GM21737 (cell line): ENCODE measurements around the gene WDR91.
A peak's percentile ranks its signal among the peaks of the same experiment; 100 is the strongest.

Experiments
- ATAC-seq: cut with Tn5 transposase; IDR thresholded peaks from one replicate; pipeline ENCODE4 v1.9.1; 2021; ENCODE audit warnings: mild to moderate bottlenecking, moderate library complexity; ENCODE audit not compliant: unreplicated experiment

The WDR91 gene

DNA sequence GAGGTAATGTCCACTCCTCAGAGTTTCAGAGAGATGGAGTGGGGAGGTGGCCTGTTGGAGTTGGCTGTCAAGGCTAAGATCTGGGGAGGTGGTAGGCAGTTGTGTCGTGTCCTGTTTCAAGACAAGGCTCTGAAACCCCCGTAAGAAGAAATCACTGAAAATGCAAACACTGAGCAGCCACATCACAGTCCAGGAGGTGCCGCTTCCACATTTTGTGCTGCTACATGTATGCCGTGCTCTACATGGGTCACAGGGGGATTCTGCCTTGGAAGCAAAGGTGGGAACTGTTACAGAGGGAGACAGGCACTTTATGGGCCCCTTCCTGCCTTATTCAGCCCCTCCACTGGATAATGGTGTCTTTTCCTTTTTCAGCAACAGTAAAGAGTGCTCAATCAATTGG, 11.9 kb downstream of the WDR91 start:
- no peak for ATAC-seq

GRCh38 chr7:135197906-135198655, 13.2 kb downstream of the WDR91 start:
- ATAC-seq = no peak

DNA sequence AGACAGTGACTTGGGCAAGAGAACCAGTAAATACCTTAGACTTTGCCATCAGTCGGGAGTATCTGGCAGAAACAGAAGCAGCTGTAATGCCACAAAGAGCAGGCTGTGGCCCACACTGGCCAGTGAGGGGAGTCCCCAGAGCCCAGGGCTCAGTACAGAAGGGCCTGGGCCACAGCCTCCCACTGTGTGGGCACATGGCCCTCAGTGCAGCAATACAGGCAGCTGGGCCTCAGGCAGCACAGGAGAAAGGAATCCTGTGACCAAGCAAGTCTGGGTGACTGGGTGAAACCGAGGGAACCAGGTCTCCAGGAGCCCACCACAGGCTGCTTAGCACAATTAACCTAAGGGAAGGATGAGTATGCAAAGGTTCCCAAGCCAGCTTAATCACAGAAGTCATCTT, 14.0 kb downstream of the WDR91 start:
- no peak for ATAC-seq

DNA sequence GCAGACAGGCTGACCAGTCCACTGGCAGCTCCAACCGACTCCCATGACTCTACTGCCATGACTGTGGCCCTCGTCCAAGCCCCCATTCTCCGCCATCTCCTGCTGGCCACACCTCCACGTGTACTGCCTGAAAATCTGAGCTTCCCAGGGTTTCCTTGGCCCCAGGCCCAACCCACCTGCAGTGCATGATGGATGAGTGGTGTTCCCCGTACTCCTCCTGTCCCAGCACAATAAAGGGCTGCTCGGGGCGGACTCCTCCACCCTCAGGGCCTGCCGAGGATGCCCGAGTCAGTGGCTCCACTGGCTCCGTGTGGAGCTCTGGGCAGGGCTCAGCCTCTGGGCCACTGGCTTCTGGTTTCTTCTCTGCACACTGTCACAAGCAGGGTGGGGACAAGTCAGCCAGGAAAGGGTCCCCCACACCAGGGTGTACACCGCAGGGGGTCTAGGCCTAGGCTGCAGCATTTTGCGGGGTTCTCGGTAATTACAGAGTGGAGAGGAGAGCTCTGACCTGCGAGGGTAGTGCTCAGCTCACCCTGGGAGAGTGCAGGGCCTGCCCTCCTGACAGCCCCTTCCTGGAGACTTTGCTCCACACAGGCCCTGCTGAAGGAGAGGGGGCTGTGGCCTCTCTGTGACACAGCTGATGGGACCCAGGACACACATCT, 15.2 kb downstream of the WDR91 start:
- ATAC-seq = no peak

DNA sequence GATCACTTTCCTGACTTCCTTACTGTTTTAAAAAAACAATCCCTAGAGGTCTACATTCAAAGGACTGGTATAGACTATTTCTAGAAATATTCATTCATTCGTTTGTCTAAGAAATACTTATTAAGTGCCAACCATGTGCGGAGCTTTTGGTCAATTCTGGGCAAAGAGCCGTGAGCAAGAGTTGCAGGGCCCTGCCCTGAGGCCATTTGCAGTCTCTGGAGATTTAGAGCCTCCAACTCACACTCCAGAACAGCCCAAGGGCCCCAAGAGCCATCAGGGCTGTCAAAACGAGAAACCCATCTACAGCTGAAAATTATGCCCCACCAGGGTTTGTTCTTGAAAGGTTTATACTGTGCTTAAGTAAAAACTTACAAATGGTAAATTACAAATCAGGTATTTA, 16.2 kb downstream of the WDR91 start:
- ATAC-seq = no peak

- ATAC-seq = no peak
These were observed 16.7 kb downstream of the WDR91 start for GRCh38 chr7:135194494-135195095.

- no peak for ATAC-seq
These were observed 17.7 kb downstream of the WDR91 start for GRCh38 chr7:135193615-135194081.

- no peak for ATAC-seq
These were observed 18.3 kb downstream of the WDR91 start for GRCh38 chr7:135192914-135193536.

DNA sequence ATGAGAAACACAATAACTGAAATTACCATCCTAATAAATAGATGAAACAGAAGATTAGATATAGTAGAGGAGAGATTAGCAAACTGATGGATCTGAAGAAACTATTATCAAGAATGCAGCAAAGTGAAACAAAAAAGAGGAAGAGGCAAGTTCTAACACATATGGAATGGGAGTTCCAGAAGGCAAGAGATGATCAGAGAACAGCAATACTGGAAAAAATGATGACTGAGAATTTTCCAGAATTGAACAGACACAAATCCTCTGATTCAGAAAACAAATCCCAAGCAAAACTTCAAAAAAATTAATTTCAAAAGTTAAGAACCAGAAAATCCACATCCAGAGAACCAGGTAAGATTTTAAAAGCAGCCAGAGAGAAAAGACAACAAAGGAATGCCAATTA, 20.6 kb downstream of the WDR91 start:
- ATAC-seq = no peak

DNA sequence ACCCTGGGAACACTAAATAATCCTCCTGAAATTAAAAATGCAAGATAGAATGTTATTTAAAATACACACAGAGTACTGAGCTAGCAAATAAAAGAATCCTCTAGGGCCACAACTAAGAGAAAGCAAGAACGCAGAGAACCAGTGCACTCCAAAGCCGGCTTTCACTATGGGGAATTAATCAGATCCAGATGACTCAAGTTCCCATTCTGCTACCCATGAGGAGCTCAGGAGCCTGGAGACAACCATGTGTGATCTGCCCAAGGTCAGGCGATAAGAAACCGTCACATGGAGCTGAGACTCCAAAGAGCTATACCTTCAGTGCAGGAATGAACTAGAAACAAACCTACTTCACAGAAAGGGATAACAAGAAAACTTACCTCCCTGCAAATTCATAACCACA, 21.4 kb downstream of the WDR91 start:
- no peak for ATAC-seq

DNA sequence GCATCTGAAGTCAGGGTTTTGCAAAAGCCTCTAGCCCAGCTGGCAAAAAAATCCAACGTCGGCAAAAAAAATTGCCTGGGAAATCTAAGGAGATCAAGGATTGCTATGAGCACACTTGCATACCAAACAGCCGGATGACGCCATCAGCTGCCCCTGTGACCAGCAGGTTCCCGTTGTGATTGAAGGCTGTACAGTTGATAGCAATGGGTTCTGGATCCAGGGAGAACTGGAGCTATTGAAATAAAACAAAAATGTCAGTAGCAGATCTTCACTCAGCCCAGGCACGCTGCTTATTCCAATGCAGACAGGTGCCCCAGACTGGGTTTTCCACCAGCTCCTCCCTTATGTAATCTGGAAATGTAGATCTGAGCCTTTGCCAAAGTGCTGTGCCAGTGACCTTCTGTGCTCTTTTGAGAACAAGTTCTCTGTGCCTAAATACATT, 22.1 kb downstream of the WDR91 start:
- no peak for ATAC-seq

DNA sequence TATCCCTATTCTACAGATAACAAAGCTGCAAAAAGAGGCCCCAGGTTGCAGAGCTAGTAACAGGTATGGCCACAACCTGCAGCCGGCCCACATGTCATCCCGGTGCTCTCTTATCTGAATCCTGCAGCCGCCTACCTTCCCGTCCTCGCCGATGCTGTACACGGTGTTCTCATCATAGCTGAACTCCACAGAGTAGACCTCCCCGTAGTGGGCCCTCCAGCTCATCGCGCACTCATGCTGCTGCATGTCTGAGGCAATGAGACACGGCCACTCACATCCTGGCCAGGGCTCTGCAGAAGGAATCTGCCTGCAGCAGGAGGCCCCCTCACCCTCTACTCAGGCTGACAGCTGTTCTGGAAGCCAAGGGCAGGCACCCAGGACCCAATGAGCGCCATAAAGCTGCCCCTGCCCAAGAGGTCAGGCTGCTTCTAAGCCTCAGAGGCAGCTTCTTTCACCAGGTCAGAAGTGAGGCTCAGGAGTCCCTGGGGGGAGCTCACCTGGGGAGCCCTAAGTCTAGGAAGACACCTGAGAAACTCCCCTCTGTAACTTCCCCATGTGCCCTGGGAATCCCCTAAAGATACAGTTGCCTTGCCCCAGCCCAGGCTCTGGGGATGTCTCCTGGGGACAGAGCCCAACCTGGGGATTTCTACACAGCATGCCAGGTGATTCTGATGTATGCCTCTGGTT, 22.9 kb downstream of the WDR91 start:
- peak; percentile 43 for ATAC-seq

- peak; percentile 42 for ATAC-seq
These were observed 24.5 kb downstream of the WDR91 start for GRCh38 chr7:135186841-135187253.

- ATAC-seq = no peak
These were observed 25.1 kb downstream of the WDR91 start for GRCh38 chr7:135186261-135186540.

DNA sequence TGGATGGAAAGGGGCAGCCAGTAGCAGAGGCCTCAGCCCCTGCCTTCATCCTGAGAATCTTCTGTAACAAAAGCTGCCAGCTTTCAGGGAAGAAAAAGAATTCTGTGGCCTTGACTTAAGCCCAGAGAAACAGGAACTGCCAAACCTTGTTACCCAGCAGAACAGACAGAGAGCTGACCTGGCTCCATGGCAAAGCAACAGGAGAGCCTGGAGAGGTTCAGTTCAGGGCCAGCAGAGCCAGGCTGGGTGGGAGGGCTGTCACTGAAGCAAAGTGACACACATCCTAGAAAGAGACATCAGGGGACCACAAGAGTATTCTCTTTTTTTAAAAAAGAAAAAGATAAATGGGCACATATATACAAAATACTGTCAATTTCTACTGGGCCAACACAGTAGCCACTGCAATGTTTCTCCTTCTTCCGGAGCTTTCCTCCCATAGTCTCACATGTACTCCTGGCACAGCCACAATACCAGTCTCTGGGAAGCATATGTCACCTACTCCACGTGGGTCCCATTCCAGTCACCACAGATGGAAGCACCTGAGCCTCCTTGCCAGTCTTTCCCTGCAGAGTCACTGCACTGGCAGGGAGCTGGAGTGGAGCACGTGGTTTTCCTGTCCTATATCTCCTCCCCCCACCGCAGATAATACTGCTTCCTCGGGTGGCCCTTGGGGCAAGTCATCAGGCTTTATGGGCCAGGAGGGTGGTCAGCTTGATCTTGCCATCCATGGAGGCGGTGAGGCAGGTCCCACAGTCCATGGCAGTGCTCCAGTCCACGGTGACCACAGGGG, 25.7 kb downstream of the WDR91 start:
- ATAC-seq = no peak

- no peak for ATAC-seq
These were observed 27.0 kb downstream of the WDR91 start for GRCh38 chr7:135184254-135184841.

GRCh38 chr7:135183478-135183877, 27.8 kb downstream of the WDR91 start:
- ATAC-seq = no peak

GRCh38 chr7:135181929-135182678, 29.2 kb downstream of the WDR91 start:
- no peak for ATAC-seq

GRCh38 chr7:135181261-135181928, 29.9 kb downstream of the WDR91 start:
- no peak for ATAC-seq
